Measurements from ENCODE around the gene CCR1. TPM values are rescaled to one million over a fixed set of nuclear protein-coding genes. Genes with fewer than 3 reads are reported as not detected.

CCR1 gene
- 4.5 and 7.6 TPM in 2 replicates for total RNA-seq

DNA sequence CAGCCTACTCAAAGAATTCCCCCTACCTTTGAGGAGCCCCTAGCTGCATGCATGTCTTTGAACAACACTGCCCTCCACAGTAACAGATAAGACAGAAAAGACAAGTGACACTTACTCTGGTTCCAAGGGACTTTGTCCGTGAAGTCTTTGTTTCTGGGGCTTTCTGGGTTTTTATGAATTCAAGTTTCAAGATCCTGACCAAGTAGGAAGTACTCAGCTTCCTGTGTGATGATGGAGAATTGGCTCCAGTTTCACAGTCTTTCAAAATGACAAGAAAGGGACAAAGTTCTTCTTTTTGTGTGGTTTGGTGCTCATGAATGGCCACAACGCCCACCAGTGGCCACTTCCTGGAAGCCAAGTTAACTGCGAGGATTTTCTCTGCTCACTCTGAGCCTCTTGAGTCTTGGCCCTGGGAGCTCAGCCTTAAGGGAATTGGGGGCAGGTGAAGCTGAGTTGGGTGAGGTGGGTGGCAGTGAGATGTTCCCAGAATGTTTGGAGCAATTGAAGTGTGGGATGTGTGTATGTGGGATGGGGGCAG, at the start of gene CCR1:
CCR1 (minus strand) TSS at position 147 of the 538 bp plus-strand sequence. CDS start 4,000 bp downstream, outside the sequence.

DNA sequence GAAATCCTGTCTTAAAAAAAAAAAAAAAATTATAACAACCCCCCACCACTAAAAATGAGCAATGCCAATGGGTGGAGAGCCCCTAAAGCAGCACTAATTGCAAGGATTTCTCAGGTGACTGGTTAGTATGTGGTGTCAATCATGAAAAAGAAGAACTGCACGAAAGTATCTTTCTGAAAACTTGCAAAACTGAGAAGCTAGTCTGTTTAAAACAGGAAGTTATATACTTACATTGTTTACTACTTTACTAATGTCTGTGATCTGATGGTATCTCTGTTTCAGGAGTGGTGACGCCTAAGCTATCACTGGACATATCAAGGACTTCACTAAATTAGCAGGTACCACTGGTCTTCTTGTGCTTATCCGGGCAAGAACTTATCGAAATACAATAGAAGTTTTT, 34.0 kb upstream of the CCR1 start, which contains the start of gene CCR3:
CCR3 (plus strand) TSS at position 341 of the 400 bp plus-strand sequence. CDS start 22,699 bp downstream, outside the sequence.

Other genes starting within 250 kb of the CCR1 start
- 44.7 and 47.0 TPM in 2 replicates for gene FYCO1, start 212.5 kb downstream of the CCR1 start, total RNA-seq
- gene XCR1, start 180.8 kb downstream of the CCR1 start, total RNA-seq: under 0.01 TPM in 1 of 2 replicates, not detected in the other
- gene CCR3, start 34.1 kb upstream of the CCR1 start, total RNA-seq: 0.33 TPM in 1 of 2 replicates, not detected in the other
- not detected in 2 replicates for gene CCR2, start 145.8 kb upstream of the CCR1 start, total RNA-seq
- gene CCR5, start 162.6 kb upstream of the CCR1 start, total RNA-seq: under 0.01 TPM in 2 replicates
- 0.29 and 0.83 TPM in 2 replicates for gene CCRL2, start 198.9 kb upstream of the CCR1 start, total RNA-seq

Measured in smooth muscle cell of trachea (primary cell).